NOMO-1 treated with dmso at 0.1 percent for 144 hours (cell line): ENCODE results near the gene BPGM.

ENCODE experiments used
- DNase-seq: peaks from one replicate; lab custom pipeline; 2025; ENCODE audit not compliant: unreplicated experiment; lab: John Stamatoyannopoulos, UW

Gene BPGM

DNA sequence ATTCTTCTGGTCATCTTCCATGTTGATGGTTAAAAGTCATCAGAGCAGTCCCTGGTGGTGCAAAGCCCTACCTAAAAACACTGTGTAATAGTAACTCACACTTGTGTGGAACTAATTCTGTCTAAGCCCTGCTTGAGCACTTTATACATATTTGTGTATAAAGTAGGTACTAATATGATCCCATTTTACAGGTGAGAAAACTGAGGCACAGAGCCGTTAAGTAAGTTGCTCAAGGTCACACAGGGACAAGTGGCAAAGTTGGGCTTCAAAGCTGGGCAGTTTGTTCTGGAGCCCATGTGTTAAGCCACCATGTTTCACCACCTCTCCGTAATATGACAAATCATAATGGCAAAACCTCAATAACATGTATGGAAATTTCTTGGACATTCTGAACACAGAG is 48.1 kb downstream of the BPGM start:
- no peak for DNase-seq

DNA sequence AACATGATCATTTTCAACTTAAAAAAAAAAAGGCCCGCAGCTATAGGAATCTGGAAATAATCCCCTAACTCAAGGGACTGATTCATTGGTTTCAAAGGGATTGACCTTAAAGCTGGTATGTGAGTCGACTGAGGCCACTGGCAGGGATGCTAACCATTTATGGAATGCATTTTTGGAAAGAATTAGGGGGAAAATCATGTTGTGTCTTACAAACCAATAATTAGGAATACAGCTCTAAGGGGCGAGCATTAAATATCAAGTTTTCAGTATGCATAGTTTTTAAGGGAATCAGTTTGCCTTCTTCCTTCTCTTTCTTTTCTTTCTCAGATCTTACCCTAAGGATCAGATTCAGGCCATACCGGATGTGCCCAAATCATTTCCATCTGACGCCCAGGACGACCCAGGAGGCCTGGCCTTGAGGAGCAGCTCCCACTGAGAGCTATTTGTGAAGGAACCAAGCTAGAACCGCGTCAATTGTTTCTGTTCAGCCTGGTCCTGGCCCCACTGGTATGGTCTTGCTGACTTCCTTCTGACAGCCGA is 48.7 kb downstream of the BPGM start:
- DNase-seq = no peak

DNA sequence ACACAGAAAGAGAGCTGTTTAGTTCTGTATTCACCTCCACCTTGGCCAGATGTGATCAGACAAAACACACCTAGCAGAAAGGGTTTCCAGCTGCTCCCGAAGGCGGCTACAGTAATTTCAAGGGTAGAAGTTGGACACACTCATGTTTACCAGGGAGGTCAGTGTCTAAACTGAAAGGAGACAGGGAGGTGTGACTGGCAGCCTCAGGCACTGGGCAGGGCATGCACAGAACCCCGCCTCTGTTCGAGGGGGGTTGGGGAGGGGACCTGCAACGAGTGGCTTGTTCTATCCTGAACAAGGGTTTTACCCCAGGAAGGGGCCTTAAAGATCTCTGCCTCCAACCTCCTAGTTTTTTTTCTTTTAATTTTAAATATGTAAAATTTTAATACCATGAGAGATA is 49.6 kb downstream of the BPGM start:
- no peak for DNase-seq

DNA sequence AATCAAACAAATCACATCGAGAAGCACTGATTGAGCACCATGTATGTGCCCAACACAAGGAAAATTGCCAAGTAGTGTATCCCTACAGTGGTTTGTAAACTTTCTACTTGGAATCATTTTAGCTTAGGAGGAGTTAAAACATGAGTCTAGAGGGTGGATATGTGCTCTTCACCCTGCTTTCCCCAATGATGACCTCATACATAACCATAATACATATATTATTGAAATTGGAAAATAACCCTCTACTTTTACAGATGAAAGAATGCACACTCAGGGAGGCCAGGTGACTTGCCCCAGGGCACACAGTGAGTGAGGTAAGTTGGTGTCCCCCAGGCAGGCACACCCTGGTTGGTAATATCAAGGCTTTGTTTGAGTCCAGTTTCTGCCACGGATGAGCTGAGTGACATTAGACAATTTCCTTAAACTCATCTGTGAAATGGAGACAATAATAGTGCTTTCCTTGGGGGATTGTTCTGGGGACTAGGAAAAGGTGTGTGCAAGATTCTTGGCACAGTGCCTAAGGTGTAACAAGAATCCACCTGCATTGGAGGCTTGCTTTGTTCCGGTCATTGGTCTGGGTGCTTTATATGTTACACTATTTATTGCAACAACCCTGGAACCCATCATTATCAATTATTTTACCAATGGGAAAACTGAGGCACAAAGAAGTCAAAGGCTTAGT is 50.7 kb downstream of the BPGM start:
- no peak for DNase-seq

DNA sequence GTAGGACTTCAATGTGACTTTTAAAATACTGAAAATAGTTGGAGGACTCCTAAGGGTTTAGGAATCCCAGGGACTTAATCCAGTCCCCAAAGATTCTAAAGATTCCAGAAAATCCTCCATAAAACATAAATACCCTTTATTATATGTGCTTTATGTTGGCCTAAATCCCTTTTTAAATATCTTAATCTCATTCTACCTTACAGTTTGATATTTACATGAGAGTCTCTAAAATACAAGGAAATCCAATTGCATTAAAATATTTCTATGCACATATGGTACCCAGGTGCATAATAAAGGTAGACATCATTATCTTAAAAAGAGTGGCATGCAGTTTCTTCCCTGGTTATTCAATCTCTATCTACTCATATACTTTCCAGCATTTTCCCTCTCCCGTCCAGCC is 51.8 kb downstream of the BPGM start:
- no peak for DNase-seq

DNA sequence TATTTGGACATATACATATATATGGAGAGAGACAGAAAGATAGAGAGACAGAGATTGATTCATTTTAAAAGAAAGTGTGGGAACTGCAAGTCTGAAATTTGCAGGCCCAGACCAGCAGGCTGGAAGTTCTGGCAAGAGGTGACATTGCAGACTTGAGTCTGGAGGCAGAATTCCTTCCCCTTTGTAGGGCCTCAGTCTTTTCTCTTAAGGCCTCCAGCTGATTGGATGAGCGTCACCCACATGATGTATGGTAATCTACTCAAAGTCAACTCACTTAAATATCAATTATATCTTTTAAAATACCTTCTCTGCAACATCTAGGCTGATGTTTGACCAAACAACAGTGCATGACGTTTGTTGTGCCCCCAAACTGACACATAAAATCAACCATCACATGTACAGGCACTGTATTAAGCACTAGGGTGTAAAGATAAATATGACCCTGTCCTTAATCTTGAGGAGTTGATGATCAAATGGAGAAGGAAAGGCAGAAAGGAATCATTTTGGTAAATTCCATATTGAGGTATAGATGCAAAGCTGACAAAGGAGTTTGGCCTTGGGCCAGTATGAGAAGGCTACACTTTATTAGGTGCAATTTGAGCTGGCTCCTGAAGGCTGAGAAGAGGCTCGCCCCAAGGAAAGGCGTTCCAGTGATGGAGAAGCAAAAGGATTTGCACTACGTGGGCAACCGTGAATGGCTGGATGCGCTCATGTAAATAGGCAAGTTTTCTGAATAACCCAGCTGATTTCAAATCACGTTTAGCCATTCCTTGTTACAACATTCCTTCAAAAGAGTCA is 52.6 kb downstream of the BPGM start:
- no peak for DNase-seq

DNA sequence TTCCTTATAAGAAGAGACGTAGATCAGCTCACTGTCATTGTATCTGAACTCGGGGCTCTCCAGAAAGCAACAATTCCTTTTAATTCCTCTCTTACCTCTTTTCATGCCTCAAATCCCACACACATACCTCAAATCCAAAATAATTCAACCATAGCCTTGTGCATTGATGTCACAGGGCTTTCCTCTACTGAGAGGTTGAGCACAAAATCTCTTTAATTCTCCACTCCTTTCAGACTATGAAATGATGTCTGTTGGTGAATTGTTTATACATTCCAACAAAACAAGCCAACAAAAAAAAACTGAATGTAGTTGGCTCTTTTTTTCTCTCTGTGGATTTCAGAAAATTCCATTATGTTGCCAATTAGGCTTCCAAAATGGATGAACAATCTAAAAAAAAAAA is 53.2 kb downstream of the BPGM start:
- DNase-seq = no peak

DNA sequence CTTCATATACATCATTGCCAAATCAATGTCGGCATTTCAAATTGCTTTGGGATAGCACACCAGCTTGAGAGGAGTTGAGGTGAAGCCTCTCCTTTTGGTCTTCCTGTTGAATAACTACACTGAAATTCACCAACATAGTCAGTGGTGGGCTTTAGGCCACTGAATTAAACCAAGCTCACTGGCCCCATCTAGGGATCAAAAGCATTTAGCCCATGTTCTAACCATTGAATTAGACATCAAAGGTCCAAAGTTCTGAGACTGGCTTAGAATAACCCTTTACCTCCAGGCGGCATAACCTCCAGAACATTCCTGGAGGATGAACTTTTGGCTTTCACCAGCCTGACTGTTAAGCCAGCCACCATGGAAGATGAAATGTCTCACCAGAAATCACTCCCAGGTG is 54.6 kb downstream of the BPGM start:
- no peak for DNase-seq

DNA sequence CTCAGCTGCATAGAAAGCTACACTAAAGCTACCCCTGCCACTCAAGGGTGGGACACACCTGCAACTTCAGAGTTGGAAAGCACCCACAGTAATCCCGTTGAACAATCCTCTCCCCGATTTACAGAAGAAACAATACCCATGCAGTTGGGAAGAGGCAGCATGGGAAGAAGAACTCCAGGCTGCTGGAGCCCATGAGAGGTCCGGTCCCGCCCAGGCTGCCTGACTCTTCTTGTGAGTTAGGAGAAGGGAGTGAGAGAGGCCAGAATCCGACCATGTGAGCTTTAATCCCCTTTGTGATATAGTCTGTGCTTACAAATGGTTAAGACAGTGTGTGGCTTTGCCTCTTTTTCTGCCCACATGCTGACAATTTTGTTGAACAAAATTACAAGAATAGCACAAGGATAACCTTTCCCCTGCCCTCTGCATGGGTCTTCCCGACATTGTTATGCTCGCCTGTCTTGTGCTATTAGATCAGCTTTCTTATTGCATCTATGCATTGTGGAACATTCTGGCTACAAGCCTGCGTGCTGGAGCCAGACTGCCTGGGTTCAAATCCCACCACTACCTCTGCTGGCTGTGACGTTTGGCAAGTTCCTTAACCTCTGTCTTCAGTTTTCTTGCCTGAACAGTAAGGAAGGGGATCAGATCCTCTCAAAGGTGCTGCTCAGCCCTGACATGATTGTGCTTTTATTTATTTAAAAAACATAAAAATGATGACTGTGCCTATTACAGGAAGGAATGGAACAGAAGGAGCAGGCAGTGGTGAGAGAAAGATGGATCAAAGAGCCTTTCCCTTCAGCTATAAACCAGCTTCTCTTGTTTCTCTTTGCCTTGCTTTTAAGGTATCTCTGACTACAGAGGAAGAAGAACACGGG is 56.0 kb downstream of the BPGM start:
- DNase-seq = no peak

DNA sequence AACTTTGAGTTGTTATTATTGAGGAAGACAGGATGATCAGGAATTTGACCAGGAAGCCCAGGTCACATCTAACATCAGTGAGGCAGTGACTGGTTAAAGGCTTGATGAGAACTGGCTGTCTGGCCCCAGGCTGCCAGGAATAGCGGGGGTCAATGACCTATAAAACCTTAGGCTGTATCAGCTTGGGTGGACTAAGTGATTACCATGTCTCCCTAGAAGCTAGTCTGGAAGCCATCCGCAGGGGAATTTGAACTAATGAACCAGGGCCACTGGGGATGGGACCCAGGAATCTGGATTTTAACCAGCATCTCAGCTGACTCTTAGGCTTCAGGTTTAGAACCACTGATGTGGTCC is 56.6 kb downstream of the BPGM start:
- no peak for DNase-seq

DNA sequence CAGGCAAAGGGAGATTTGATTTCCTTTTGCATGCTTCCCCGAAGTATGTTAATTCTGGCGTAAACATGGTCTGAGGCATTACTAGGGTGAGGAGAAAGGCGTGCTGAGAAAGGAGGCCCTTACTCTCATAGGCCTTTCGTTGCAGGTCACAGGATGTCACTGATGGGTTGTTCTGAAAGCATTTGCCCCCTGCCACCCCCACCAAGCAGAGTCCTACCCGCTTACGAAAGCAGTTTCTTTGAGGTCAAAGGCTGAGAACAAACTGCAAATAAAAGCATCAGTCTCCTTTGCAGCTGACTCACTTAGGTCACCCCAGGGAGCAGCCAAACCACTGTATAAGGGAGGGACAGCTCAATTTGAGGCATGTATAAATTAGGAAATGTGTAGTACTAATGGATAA is 57.1 kb downstream of the BPGM start:
- no peak for DNase-seq

DNA sequence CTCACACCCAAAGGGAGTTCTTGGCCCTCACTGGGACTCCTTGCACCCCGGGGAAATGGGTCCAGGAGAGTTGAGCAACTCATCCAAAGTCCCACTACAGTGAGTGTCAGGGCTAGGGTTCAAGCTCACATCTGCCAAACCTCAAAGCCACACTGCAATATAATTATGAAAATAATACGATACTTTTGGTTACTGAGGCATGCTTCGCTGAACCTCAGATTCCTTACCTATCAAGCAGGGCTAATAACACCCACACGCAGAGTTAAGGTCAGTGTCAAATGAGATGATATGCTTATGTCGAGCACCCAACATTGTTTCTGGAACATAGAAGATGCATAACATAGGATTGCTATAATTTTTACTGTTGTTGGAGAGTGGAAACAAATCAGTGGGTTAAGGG is 58.2 kb downstream of the BPGM start:
- no peak for DNase-seq

DNA sequence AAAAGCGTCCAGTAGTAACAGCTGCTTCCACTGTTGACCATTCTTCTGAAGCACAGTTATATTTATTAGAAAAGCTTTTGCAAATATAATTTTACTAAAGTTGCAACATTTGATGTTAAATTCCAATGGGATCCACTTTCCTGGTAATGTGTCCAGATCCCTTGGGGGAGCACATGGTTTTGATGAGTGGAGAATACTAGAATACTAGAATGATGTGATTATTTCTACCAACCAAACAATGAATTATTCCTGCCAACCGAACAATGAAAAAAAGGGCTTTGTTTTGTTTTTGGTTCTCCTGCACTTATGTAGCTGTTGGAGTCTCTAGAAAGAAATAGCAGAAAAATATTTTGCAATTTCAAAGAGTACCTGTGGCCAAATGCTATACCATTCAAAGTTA is 59.1 kb downstream of the BPGM start:
- DNase-seq = no peak

DNA sequence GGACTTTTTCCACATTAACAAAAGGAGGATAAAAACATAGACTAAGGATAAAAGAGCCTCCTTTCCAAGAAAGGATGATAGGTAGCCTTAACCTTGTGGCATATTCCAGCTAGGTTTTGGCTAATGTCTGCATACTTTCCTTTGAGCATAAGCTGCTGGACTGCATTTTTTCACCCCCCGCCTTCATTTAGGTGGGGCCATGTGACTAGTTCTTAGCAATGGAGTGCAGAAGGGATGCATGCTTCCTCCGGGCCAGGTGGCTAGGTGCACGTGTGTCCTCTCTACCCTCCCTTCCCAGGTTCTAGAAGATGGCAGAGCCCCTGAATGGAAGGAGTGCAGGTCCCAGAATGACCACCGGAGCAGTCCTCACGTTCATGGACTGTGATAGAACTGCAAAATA is 59.8 kb downstream of the BPGM start:
- DNase-seq = no peak

DNA sequence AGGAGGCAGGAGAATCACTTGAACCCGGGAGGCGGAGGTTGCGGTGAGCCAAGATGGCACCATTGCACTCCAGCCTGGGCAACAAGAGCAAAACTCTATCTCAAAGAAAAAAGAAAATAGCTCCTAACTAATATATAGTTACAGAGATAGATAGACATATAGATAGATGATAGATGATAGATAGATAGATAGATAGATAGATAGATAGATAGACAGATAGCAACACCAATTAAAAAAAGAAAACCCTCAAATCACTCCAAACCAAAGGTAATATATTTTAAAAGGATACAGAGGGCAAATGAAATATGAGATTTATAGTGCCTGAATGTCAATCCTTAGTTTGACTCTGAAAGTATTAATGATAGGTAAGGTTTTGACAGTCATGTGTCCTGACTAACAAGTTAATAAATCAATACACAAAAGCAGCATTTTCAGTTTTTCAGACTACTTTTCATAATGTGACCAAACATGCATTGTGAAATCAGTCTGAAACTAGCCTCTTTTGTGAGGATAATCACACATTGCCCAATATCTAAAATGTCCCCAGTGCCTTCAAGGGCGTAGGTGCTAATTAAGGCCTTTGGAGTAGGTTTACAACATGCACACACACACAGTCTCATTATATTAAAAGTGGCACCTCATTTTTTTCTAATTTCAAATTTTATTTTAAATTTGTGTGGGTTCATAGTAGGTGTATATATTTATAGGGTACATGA is 61.2 kb downstream of the BPGM start:
- no peak for DNase-seq

DNA sequence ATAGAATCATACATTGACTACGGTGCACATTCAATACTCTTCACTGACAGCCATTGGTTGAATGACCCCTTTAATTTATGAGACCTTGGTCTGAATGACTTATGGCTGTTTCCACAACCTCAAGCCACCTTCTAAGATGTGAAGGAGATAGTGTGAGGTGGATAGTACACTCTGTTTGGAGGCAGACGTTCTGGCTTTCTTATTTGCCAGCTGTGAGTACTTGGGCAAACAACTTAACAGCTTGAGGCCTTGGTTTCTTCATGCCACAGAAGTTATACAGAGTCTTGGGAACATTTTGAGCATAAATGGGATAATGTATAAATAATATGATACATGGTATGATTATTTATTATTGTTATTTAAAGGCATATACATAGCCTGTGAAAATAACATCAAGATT is 62.0 kb downstream of the BPGM start:
- DNase-seq = no peak

DNA sequence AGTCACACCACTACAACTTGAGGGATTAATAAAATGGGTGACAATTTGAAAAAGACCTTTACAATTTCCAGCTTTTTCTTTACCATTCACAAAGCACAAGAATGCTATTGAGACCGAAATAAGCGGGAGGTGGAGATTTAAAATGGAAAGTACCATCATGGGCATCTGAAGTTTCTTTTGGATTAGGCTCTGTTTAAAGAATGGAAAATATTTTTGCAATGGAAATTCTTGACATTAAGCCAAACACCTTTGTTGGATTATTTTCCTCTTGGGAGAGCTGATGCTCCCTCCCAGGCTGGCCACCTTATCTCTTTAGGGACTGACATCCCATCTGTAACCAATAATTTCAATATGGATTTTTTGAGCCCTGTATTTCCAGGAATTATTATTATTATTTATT is 62.5 kb downstream of the BPGM start:
- DNase-seq = no peak

DNA sequence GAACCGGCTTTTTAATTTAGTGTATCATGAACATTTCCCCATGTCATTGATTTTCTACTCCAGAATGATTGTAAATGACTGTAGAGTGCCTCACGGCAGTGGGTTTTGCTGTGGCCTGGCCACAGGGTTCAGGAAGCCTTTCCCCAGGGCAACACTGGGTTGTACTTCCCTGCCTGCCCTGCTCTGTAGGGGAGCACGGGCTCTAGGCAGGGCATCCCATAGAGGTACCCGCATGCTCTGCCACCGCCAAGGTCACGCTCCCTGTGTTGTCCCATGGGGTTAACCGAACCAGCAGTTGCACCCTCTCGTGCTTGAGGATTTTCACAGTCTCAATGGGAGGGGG is 63.8 kb downstream of the BPGM start:
- no peak for DNase-seq

DNA sequence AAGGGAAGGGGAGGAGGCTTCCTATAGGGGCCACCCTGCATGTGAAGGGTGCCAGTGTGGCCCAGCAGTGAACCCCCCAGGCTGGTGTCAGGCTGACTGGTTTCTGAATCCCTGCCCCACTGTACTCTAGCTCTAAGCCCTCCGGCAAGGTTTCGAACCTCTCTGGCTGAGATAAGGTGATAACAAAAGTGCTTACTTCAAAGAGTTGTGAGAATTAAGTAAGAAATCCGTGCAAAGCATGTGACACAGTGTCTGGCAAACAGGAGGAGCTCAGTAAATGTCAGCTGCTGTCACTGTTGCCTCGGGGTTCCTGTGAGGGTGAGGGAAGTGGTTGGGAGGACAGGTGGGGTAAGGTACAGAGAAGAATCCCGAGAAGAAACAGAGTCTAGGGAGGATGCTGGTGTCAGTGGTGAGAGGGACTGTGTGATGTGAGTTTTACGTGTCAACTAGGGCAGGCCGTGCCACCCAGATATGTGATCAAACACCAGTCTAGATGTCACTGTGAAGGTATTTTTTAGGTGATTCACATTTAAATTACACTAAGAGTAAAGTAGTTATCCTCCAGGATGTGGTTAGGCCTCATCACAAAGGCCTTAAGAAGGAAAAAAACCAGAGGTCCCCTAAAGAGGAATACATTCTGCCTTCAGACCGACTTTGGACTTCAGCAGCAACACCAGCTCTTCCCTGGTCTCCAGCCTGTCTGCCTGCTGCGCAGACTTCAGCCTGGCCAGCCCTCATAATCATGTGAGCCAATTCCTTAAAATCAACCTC is 64.4 kb downstream of the BPGM start:
- no peak for DNase-seq

DNA sequence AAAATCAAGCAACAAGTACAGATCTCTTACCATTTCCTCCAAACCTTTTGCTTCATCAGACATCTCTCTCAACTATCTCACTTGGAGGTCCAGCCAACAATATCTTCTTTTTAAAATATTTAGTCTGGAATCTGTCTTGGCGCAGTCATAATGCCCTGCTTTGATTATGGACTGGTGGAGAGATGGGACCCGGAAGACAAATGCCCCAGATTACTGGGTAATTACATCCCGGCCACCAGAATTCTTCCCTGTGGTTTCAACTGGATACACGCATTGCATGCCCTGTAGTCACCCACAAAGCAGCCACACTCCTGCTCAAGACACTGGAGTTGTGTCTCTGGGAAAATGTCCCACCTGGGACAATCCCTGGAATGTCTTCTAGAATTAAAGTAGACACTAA is 65.5 kb downstream of the BPGM start:
- no peak for DNase-seq
